ENCODE measurements around the gene ZNF180.
"Not testable (repeated sequence)": the region's sequence is repeated elsewhere in the genome, so short reads cannot be mapped to it uniquely, and the experiment has no call there.

ZNF180 gene

GRCh38 chr19:44496711-44497110 is 3.6 kb downstream of the ZNF180 start:
- no peak for DNase-seq

- peak; percentile 27 for DNase-seq
Measured at GRCh38 chr19:44476559-44477408, 23.5 kb downstream of the ZNF180 start.

GRCh38 chr19:44468730-44469129 is 31.6 kb downstream of the ZNF180 start:
- DNase-seq, result not testable (repeated sequence)

- not testable (repeated sequence) for DNase-seq
Measured at GRCh38 chr19:44462600-44463286, 37.6 kb downstream of the ZNF180 start.

- DNase-seq, result not testable (repeated sequence)
Measured at GRCh38 chr19:44456016-44456415, 44.3 kb downstream of the ZNF180 start.

- DNase-seq, result no peak
Measured at GRCh38 chr19:44455100-44455499, 45.2 kb downstream of the ZNF180 start.

- DNase-seq, result no peak
Measured at GRCh38 chr19:44452367-44452766, 48.0 kb downstream of the ZNF180 start.

- no peak for DNase-seq
Measured at GRCh38 chr19:44451687-44452086, 48.6 kb downstream of the ZNF180 start.

- peak; percentile 8 for DNase-seq
Measured at GRCh38 chr19:44447916-44448674, 52.2 kb downstream of the ZNF180 start, which contains the start of gene ZNF229. TSS of gene ZNF229 (minus strand) at chr19:44448472. CDS start at chr19:44442847, 5,625 bp downstream.

GRCh38 chr19:44438441-44438840 is 61.9 kb downstream of the ZNF180 start:
- no peak for DNase-seq

GRCh38 chr19:44435441-44435840 is 64.9 kb downstream of the ZNF180 start:
- DNase-seq, result no peak

- DNase-seq, result no peak
Measured at GRCh38 chr19:44430956-44431355, 69.4 kb downstream of the ZNF180 start.
